B cell (primary cell): ENCODE data around the gene OR1J4. TPM values are rescaled to one million over a fixed set of nuclear protein-coding genes. Genes with fewer than 3 reads are reported as not detected.
"Not testable (repeated sequence)": the region's sequence is repeated elsewhere in the genome, so short reads cannot be mapped to it uniquely, and the experiment has no call there.

Experiments
- ATAC-seq: fragments of 200-7000 bp; cut with Tn5 transposase; one replicate; pipeline ENCODE4 v1.10.0; 2021; ENCODE audit warnings: low read depth, mild to moderate bottlenecking, moderate number of reproducible peaks, moderate library complexity
- CTCF ChIA-PET: fragments of 350-600 bp; sonication (Branson Sonifier 250); formaldehyde crosslinking; loops from one replicate; lab custom pipeline; 2021; ENCODE audit warnings: antibody characterized with exemption, inconsistent platforms; lab: Charles Lee
- POLR2A ChIA-PET: fragments of 350-600 bp; sonication (Branson Sonifier 250); formaldehyde crosslinking; loops from one replicate; lab custom pipeline; 2021; ENCODE audit warnings: antibody characterized with exemption; lab: Charles Lee
- DNase-seq: peaks from one replicate; pipeline ENCODE4 v3.0.0; 2013
- H2AFZ ChIP-seq: 2 replicates; pipeline ENCODE4 v1.6.1; 2012; ENCODE audit warnings: mild to moderate bottlenecking, low read depth, low read length; ENCODE audit not compliant: insufficient read depth, poor library complexity, severe bottlenecking
- H3K27ac ChIP-seq, 2 donors: 1 replicate in 1 of 2; 2 replicates in 1 of 2; pipeline ENCODE4 v1.5.1; 2012 to 2013; ENCODE audit warnings: low read length in 2 of 2, mild to moderate bottlenecking in 2 of 2, moderate library complexity in 1 of 2
- H3K27me3 ChIP-seq, 4 experiments: fragments of 200-600 bp in 1 of 4; sonication (generic) in 1 of 4; replicated peaks in 1 of 4; 1 replicate in 2 of 4; 2 replicates in 2 of 4; pipeline versions ENCODE4 v1.6.1 to v1.7.0; 2013 to 2016; ENCODE audit warnings: low read length in 3 of 4, mild to moderate bottlenecking in 2 of 4, mixed read lengths in 1 of 4, moderate library complexity in 1 of 4; ENCODE audit not compliant: insufficient read depth in 4 of 4, control insufficient read depth in 3 of 4; ENCODE audit errors: control extremely low read depth in 1 of 4
- H3K36me3 ChIP-seq, 2 experiments: replicated peaks in 1 of 2; 1 replicate in 1 of 2; 2 replicates in 1 of 2; pipeline versions ENCODE4 v1.6.1 to v1.7.1; 2013; ENCODE audit warnings: low read length in 1 of 2; ENCODE audit not compliant: insufficient read depth in 2 of 2, control insufficient read depth in 1 of 2; ENCODE audit errors: control extremely low read depth in 1 of 2, extremely low read depth in 1 of 2
- H3K4me1 ChIP-seq, 2 donors: fragments of 200-600 bp in 1 of 2; sonication (generic) in 1 of 2; 1 replicate in 1 of 2; 2 replicates in 1 of 2; pipeline versions ENCODE4 v1.5.1 to v1.6.1; 2013 to 2017; ENCODE audit warnings: low read length in 2 of 2; ENCODE audit not compliant: control insufficient read depth in 2 of 2, insufficient read depth in 2 of 2
- H3K4me2 ChIP-seq: replicated peaks from 2 replicates; pipeline ENCODE3; 2012; ENCODE audit warnings: mild to moderate bottlenecking, low read depth, low read length; ENCODE audit not compliant: poor library complexity, severe bottlenecking
- H3K4me3 ChIP-seq, 5 experiments: fragments of 200-600 bp in 1 of 5; sonication (generic) in 1 of 5; 1 replicate in 3 of 5; 2 replicates in 2 of 5; pipeline versions ENCODE4 v1.5.1 to v1.7.0; 2011 to 2016; ENCODE audit warnings: low read length in 4 of 5, mild to moderate bottlenecking in 4 of 5, low read depth in 2 of 5, control low read depth in 1 of 5, moderate library complexity in 1 of 5; ENCODE audit not compliant: insufficient read depth in 1 of 5; ENCODE audit errors: control extremely low read depth in 1 of 5, extremely low read depth in 1 of 5
- H3K79me2 ChIP-seq: fragments of 200-600 bp; sonication (generic); one replicate; pipeline ENCODE4 v1.6.0; 2016; ENCODE audit warnings: low read length; ENCODE audit not compliant: control insufficient read depth, insufficient read depth
- H3K9ac ChIP-seq: fragments of 200-600 bp; sonication (generic); 2 replicates; pipeline ENCODE4 v1.6.1; 2017; ENCODE audit warnings: mild to moderate bottlenecking, low read length, moderate library complexity
- H3K9me3 ChIP-seq, 3 donors: one replicate each; pipeline versions ENCODE4 v1.6.1 to v1.7.1; 2013; ENCODE audit warnings: low read length in 2 of 3; ENCODE audit not compliant: control insufficient read depth in 2 of 3, insufficient read depth in 1 of 3; ENCODE audit errors: control extremely low read depth in 1 of 3
- H4K20me1 ChIP-seq: 2 replicates; pipeline ENCODE4 v1.6.0; 2012; ENCODE audit warnings: mild to moderate bottlenecking, low read length; ENCODE audit not compliant: insufficient read depth, control insufficient read depth, poor library complexity, severe bottlenecking
- H3K27ac Mint-ChIP-seq: one replicate; pipeline ENCODE4 v1.8.0; 2021; ENCODE audit warnings: mixed read lengths
- H3K27me3 Mint-ChIP-seq: one replicate; pipeline ENCODE4 v1.8.0; 2021; ENCODE audit warnings: mixed read lengths
- H3K4me1 Mint-ChIP-seq: one replicate; pipeline ENCODE4 v1.8.0; 2021; ENCODE audit warnings: mixed read lengths
- H3K4me3 Mint-ChIP-seq: one replicate; pipeline ENCODE4 v1.8.0; 2021; ENCODE audit warnings: mixed read lengths
- H3K9me3 Mint-ChIP-seq: one replicate; pipeline ENCODE4 v1.8.0; 2022; ENCODE audit warnings: mixed read lengths; ENCODE audit not compliant: insufficient read depth
- CTCF ChIP-seq: fragments of 200-600 bp; IDR thresholded peaks from one replicate; pipeline ENCODE4 v1.8.0; 2022; ENCODE audit warnings: antibody characterized with exemption, mild to moderate bottlenecking
- EZH2 ChIP-seq: IDR thresholded peaks from 2 replicates; pipeline ENCODE4 v1.6.1; 2012; ENCODE audit warnings: borderline replicate concordance, low read depth, mild to moderate bottlenecking, moderate library complexity, low read length; ENCODE audit not compliant: insufficient read depth, poor library complexity, severe bottlenecking
- WGBS: methylation state at CpG from one replicate; pipeline ENCODE4 v1.1.5; 2013; ENCODE audit warnings: missing lambda C conversion rate; ENCODE audit not compliant: insufficient coverage; 5-methylcytosine and 5-hydroxymethylcytosine counted together
- intact Hi-C: fragments of 100-400 bp; cut with micrococcal nuclease; formaldehyde crosslinking; loops from one replicate; pipeline ENCODE4 v1.10.0; 2022
- polyA plus RNA-seq: library from polyadenylated mRNA; depleted of rRNA; stranded (reverse); fragments of >200 nt; gene quantifications from 2 replicates; pipeline ENCODE4 v1.2.3, GENCODE V29; 2012
- total RNA-seq, 2 donors: library from RNA; stranded (reverse); fragments of 120-200 nt in 1 of 2; gene quantifications; 1 replicate in 1 of 2; 2 replicates in 1 of 2; pipeline versions ENCODE4 v1.2.3 to v1.2.4, GENCODE V29; 2013 to 2022

OR1J4 gene
- total and polyA plus RNA-seq, 2 donors (not counting 1 experiment from before 2014, with no cell fraction given) = not detected

- WGBS = 100% methylated on average over 1 of the region's 1 CpG
- no peak overlapping the region for H3K4me3 ChIP-seq
- CTCF ChIA-PET = no interaction called here
These were observed 17.2 kb downstream of the OR1J4 start for GRCh38 chr9:122536134-122536533.

GRCh38 chr9:122537066-122537465, 18.1 kb downstream of the OR1J4 start:
- H3K27ac ChIP-seq, H3K27me3 Mint-ChIP-seq, H3K4me1 ChIP-seq, H2AFZ ChIP-seq, ATAC-seq, H3K4me2 ChIP-seq, H3K79me2 ChIP-seq, H3K9ac ChIP-seq, H3K9me3 ChIP-seq, CTCF ChIA-PET, H3K27me3 ChIP-seq, H3K4me3 Mint-ChIP-seq, H3K9me3 Mint-ChIP-seq, H4K20me1 ChIP-seq, intact Hi-C loops, POLR2A ChIA-PET, H3K27ac Mint-ChIP-seq, H3K36me3 ChIP-seq, DNase-seq, H3K4me3 ChIP-seq, H3K4me1 Mint-ChIP-seq: not testable (repeated sequence)
- 100% methylated on average over 3 of the region's 7 CpGs for WGBS

More at GRCh38 chr9:122536134-122536533, 17.2 kb downstream of the OR1J4 start:
- intact Hi-C loops = no loop called here
- Mint-ChIP-seq H3K27me3 (no peaks in the 10 kb centered on the region), H3K27ac (no peak overlapping the region), H3K4me3 (no peak overlapping the region), H3K9me3 (peaks cover 2% of the 10 kb centered on the region), H3K4me1 (no peaks in the 10 kb centered on the region)
- Histone ChIP-seq H3K36me3 (no peaks in the 10 kb centered on the region), H3K9me3 (no peaks in the 10 kb centered on the region), H3K27ac (no peak overlapping the region), H3K27me3 (no peaks in the 10 kb centered on the region), H3K9ac (no peak overlapping the region), H4K20me1 (no peaks in the 10 kb centered on the region), H2AFZ (no peak overlapping the region), H3K4me1 (no peaks in the 10 kb centered on the region), H3K79me2 (no peaks in the 10 kb centered on the region), H3K4me2 (no peak overlapping the region)
- no peak for ATAC-seq
- no peak for TF ChIP-seq CTCF
- no peak for TF ChIP-seq EZH2
- no peak for DNase-seq
- POLR2A ChIA-PET = no interaction called here
